ENCODE data around the gene GALNT13.

GRCh38 chr2:154143105-154143504 is 271.4 kb downstream of the GALNT13 start:
- TF ChIP-seq CTCF (IDR thresholded peaks at IDR 0.05) (no peak), POLR2A (IDR thresholded peaks at IDR 0.05) (no peak)
